D721Med (cell line): ENCODE data around the gene GH2.

Experiments used
- DNase-seq: peaks from one replicate; pipeline ENCODE4 v3.0.0; 2011; ENCODE audit warnings: low spot score; ENCODE audit not compliant: insufficient read length
- FAIRE-seq: peaks from 2 replicates; lab custom pipeline; 2011; peaks lifted over from hg19 to GRCh38; lab: Jason Lieb, UNC
- CTCF ChIP-seq: IDR thresholded peaks from 2 replicates; pipeline ENCODE4 v1.5.1; 2012; ENCODE audit warnings: mild to moderate bottlenecking, control low read depth; ENCODE audit not compliant: insufficient read depth; ENCODE audit errors: missing control alignments

Gene GH2

GRCh38 chr17:63840591-63841349 lies 41.0 kb downstream of the GH2 start:
- no peak for TF ChIP-seq CTCF
- no peak for FAIRE-seq
- no peak for DNase-seq

GRCh38 chr17:63838631-63839171 lies 43.0 kb downstream of the GH2 start:
- DNase-seq, result no peak
- TF ChIP-seq CTCF, result no peak
- FAIRE-seq, result no peak

- FAIRE-seq, result no peak
Measured at GRCh38 chr17:63837962-63838600, 43.7 kb downstream of the GH2 start.

GRCh38 chr17:63837480-63837879 lies 44.3 kb downstream of the GH2 start:
- DNase-seq, result no peak
- TF ChIP-seq CTCF, result no peak
- no peak for FAIRE-seq

More at GRCh38 chr17:63837962-63838600, 43.7 kb downstream of the GH2 start:
- DNase-seq, result no peak
- TF ChIP-seq CTCF, result no peak

GRCh38 chr17:63836811-63837210 lies 44.9 kb downstream of the GH2 start:
- DNase-seq, result no peak
- FAIRE-seq, result no peak
- no peak for TF ChIP-seq CTCF

- TF ChIP-seq CTCF, result no peak
- DNase-seq (no peak), FAIRE-seq (no peak)
Measured at GRCh38 chr17:63835167-63835720, 46.5 kb downstream of the GH2 start.
